ENCODE data around the gene SVOP. TPM values are rescaled to one million over a fixed set of nuclear protein-coding genes. Genes with fewer than 3 reads are reported as not detected.

Gene SVOP
- total and polyA plus RNA-seq, 2 of the 4 experiments (the other 2 are of a cell fraction) = not detected

DNA sequence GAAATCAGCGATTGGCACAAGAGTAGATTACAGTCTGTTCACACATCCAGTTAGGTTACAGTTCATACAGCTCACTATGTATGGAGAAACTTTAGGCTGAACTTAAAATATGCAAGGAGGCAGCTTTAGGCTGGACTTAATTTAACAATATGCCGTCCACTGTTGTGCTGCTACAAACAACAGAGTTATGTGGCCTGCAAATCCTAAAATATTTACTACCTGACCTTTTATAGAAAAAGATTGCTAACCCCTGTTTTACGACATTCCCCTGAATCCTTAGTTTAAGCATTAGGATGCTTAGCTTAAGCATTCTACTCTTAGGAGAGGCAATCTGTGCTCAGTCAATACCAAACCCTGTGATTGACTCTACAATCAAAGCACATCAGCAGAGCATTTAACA lies 90.1 kb downstream of the SVOP start:
- TF ChIP-seq POLR2A (IDR thresholded peaks at IDR 0.05; ENCODE audit: low read depth, low read length) = no peak
- TF ChIP-seq, protein P1, sequence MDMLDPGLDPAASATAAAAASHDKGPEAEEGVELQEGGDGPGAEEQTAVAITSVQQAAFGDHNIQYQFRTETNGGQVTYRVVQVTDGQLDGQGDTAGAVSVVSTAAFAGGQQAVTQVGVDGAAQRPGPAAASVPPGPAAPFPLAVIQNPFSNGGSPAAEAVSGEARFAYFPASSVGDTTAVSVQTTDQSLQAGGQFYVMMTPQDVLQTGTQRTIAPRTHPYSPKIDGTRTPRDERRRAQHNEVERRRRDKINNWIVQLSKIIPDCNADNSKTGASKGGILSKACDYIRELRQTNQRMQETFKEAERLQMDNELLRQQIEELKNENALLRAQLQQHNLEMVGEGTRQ (IDR thresholded peaks at IDR 0.05; ENCODE audit: low read depth, low read length) = no peak
- TF ChIP-seq MXI1 (IDR thresholded peaks at IDR 0.05; ENCODE audit: borderline replicate concordance, low read depth, low read length) = no peak
- no peak for TF ChIP-seq RFX5 (IDR thresholded peaks at IDR 0.05; ENCODE audit: low read depth, low read length)
- TF ChIP-seq NFE2L2 (IDR thresholded peaks at IDR 0.05; ENCODE audit: low read depth, low read length) = no peak
- TF ChIP-seq RAD21 (IDR thresholded peaks at IDR 0.05; ENCODE audit: low read length) = no peak
- no peak for TF ChIP-seq RCOR1 (IDR thresholded peaks at IDR 0.05; ENCODE audit: insufficient replicate concordance, low read length)
- no peak for TF ChIP-seq MAFK (IDR thresholded peaks at IDR 0.05; ENCODE audit: low read depth, low read length)
- no peak for TF ChIP-seq CHD1 (IDR thresholded peaks at IDR 0.05; ENCODE audit: low read depth, low read length)
- TF ChIP-seq BHLHE40 (IDR thresholded peaks at IDR 0.05; ENCODE audit: low read depth, low read length) = no peak
- Histone ChIP-seq H3K23ac (ENCODE audit: low read depth, low read length) (no peak overlapping the region), H3K79me1 (ENCODE audit: low read depth in 1 of 2, low read length in 2 of 2) (no peaks in the 10 kb centered on the region), H3K9me1 (ENCODE audit: insufficient read depth, low read length) (no peaks in the 10 kb centered on the region), H2BK120ac (ENCODE audit: low read depth, low read length) (no peak overlapping the region), H3K27me3 (ENCODE audit: control insufficient read depth, insufficient read depth, low read length) (peaks cover 8% of the 10 kb centered on the region), H3K56ac (ENCODE audit: extremely low read depth, insufficient read depth, low read length) (no peak overlapping the region), H2BK20ac (ENCODE audit: low read depth, low read length) (no peak overlapping the region), H4K8ac (ENCODE audit: low read depth in 2 of 2, low read length in 2 of 2) (no peak overlapping the region), H3K27ac (ENCODE audit: insufficient read depth, low read length) (no peak overlapping the region), H2AFZ (replicated peaks; ENCODE audit: low read length, poor library complexity) (no peak overlapping the region), H3K14ac (replicated peaks; ENCODE audit: low read depth, low read length) (no peak overlapping the region), H2AK9ac (replicated peaks; ENCODE audit: low read depth, low read length, poor library complexity) (no peak overlapping the region), H3K4me1 (ENCODE audit: control insufficient read depth, insufficient read depth, low read length) (no peaks in the 10 kb centered on the region), H2AK5ac (ENCODE audit: low read depth, low read length) (no peak overlapping the region), H3K4me3 (ENCODE audit: insufficient read depth, low read depth, low read length) (no peak overlapping the region), H4K91ac (ENCODE audit: insufficient read depth, low read depth, low read length) (no peak overlapping the region), H3K18ac (ENCODE audit: low read depth, low read length) (no peak overlapping the region), H3K4ac (ENCODE audit: low read depth, low read length) (no peak overlapping the region), H3K9ac (ENCODE audit: low read depth, low read length) (no peak overlapping the region), H4K20me1 (ENCODE audit: insufficient read depth, low read length) (no peaks in the 10 kb centered on the region), H4K5ac (ENCODE audit: low read depth, low read length) (no peak overlapping the region), H3K9me3 (ENCODE audit: control insufficient read depth, insufficient read depth, low read length) (peaks cover 2% of the 10 kb centered on the region; the same call in 1 of the 2 replicates), H3K4me2 (ENCODE audit: low read depth, low read length) (no peak overlapping the region), H2BK5ac (ENCODE audit: low read depth, low read length, poor library complexity, severe bottlenecking) (no peak overlapping the region), H2BK15ac (ENCODE audit: low read depth, low read length) (no peak overlapping the region), H3K36me3 (ENCODE audit: control insufficient read depth, insufficient read depth, low read length) (no peaks in the 10 kb centered on the region)
- ATAC-seq (ENCODE audit: low read depth) (no peak), DNase-seq (no peak)
- ChIA-PET POLR2A (ENCODE audit: unreplicated experiment) (no interaction called here), CTCF (no interaction called here)
- intact Hi-C loops (cut with micrococcal nuclease) = no loop called here
- WGBS, 2 experiments (ENCODE audit: extremely low coverage in 2 of 2, insufficient read length in 1 of 2) = 60% methylated on average over 1 of the region's 3 CpGs; no CpG with 5 or more reads in 1 of the 2 experiments
- no TSS peak for BruUV-seq (replicated peaks)
- in situ Hi-C loops (cut with MboI; ENCODE audit: low sequenced_read_pairs) = loop anchor here (10.0 kb wide), 1 partner anchor 286 kb away; no protein-coding TSS in a partner anchor
- dilution Hi-C loops (cut with HindIII; ENCODE audit: low sequenced_read_pairs, unreplicated experiment) = no loop called here
